ENCODE measurements around the gene TUSC7. TPM values are rescaled to one million over a fixed set of nuclear protein-coding genes. Genes with fewer than 3 reads are reported as not detected.

TUSC7 gene
- total RNA-seq, result not detected in 2 replicates

DNA sequence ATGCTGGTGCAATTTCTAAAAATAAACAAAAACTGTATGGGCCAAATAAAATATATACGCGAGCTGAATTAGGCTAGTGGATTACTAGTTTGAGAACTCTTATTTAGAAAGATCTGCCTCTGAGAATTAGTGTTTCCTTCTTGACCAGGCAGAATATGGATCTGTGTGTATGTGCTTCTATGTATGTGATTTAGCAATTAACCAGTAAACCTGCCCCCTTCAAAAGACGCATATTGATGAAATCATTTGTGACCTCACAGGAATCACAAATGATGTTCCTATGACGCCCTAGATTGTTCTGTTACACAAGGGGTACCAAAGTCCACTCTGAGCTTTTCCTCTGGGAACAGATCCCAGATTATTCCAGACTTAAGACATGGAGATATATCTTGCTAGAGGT lies at the start of gene TUSC7:
TUSC7 (plus strand) TSS at position 301 of the 400 bp plus-strand sequence.

